ENCODE measurements around the gene SOX2. TPM values are rescaled to one million over a fixed set of nuclear protein-coding genes. Genes with fewer than 3 reads are reported as not detected.

The SOX2 gene
- total RNA-seq, 4 donors from 2014 or later: 0.53 TPM; not detected in 3

- Histone ChIP-seq H3K27me3 (peaks cover 97 to 100% (median 100%) of the 10 kb centered on the region in 3 donors), H3K4me1 (peaks cover 7 to 11% of the 10 kb centered on the region in 2 donors), H3K36me3 (no peaks in the 10 kb centered on the region), H3K4me3 (peak overlapping the region in 1 of 4 donors; percentile 6), H3K27ac (no peak overlapping the region), H3K9me3 (no peaks in the 10 kb centered on the region)
- TF ChIP-seq POLR2A (IDR thresholded peaks at IDR 0.05) (no peak), CTCF (IDR thresholded peaks at IDR 0.05 in 4 of 5, conservative IDR thresholded peaks at IDR 0.05 in 1 of 5) (no peak)
- ATAC-seq: no peak
- intact Hi-C loops (cut with DNase I; ENCODE audit: low total_unique reads) (no loop called here), in situ Hi-C loops (cut with MboI; ENCODE audit: low sequenced_read_pairs in 4 of 4) (loop anchor here in 1 of 4 donors (25.0 kb wide), 1 partner anchor 538 kb away; no protein-coding TSS in a partner anchor)
- no peak for DNase-seq
Measured at GRCh38 chr3:181724192-181724965, 12.7 kb downstream of the SOX2 start.

GRCh38 chr3:181725131-181725731 is 13.5 kb downstream of the SOX2 start:
- Histone ChIP-seq H3K27me3 (peaks cover 97 to 100% (median 97%) of the 10 kb centered on the region in 3 donors), H3K27ac (no peak overlapping the region), H3K36me3 (no peaks in the 10 kb centered on the region), H3K9me3 (no peaks in the 10 kb centered on the region), H3K4me1 (peaks cover 7 to 11% of the 10 kb centered on the region in 2 donors), H3K4me3 (no peak overlapping the region)
- intact Hi-C loops (cut with DNase I; ENCODE audit: low total_unique reads) (no loop called here), in situ Hi-C loops (cut with MboI; ENCODE audit: low sequenced_read_pairs in 4 of 4) (no loop called here)
- DNase-seq: no peak
- TF ChIP-seq CTCF (IDR thresholded peaks at IDR 0.05 in 4 of 5, conservative IDR thresholded peaks at IDR 0.05 in 1 of 5) (no peak), POLR2A (IDR thresholded peaks at IDR 0.05) (no peak)
- no peak for ATAC-seq

- Histone ChIP-seq H3K4me3 (no peak overlapping the region), H3K27ac (no peak overlapping the region), H3K4me1 (peaks cover 7 to 11% of the 10 kb centered on the region in 2 donors), H3K9me3 (no peaks in the 10 kb centered on the region), H3K36me3 (no peaks in the 10 kb centered on the region), H3K27me3 (peaks cover 96 to 99% (median 97%) of the 10 kb centered on the region in 3 donors)
- intact Hi-C loops (cut with DNase I; ENCODE audit: low total_unique reads) (no loop called here), in situ Hi-C loops (cut with MboI; ENCODE audit: low sequenced_read_pairs in 4 of 4) (no loop called here)
- no peak for TF ChIP-seq CTCF (IDR thresholded peaks at IDR 0.05 in 4 of 5, conservative IDR thresholded peaks at IDR 0.05 in 1 of 5)
- no peak for TF ChIP-seq POLR2A (IDR thresholded peaks at IDR 0.05)
- DNase-seq (no peak), ATAC-seq (no peak)
Measured at GRCh38 chr3:181725830-181726229, 14.1 kb downstream of the SOX2 start.

- TF ChIP-seq CTCF (IDR thresholded peaks at IDR 0.05 in 4 of 5, conservative IDR thresholded peaks at IDR 0.05 in 1 of 5) (no peak), POLR2A (IDR thresholded peaks at IDR 0.05) (no peak)
- Histone ChIP-seq H3K36me3 (no peaks in the 10 kb centered on the region), H3K4me3 (peak overlapping the region; percentile 9 to 49 (median 18)), H3K27ac (no peak overlapping the region), H3K9me3 (no peaks in the 10 kb centered on the region), H3K27me3 (peaks cover 91 to 96% (median 94%) of the 10 kb centered on the region in 3 donors), H3K4me1 (peaks cover 7 to 11% of the 10 kb centered on the region in 2 donors)
- no peak for DNase-seq
- in situ Hi-C loops (cut with MboI; ENCODE audit: low sequenced_read_pairs in 4 of 4): no loop called here
- intact Hi-C loops (cut with DNase I; ENCODE audit: low total_unique reads): no loop called here
- ATAC-seq: no peak
Measured at GRCh38 chr3:181726351-181727330, 14.9 kb downstream of the SOX2 start.
